Spleen (tissue), 7 donors: ENCODE results near the gene DUSP8.

ENCODE experiments used
- POLR2A ChIP-seq, 3 donors: fragments of 450-650 bp; IDR thresholded peaks; one replicate each; pipeline ENCODE4 v1.5.1; 2017; ENCODE audit warnings: antibody characterized with exemption in 3 of 3, mild to moderate bottlenecking in 1 of 3
- POLR2AphosphoS5 ChIP-seq, 3 donors: sonication (generic); formaldehyde crosslinking; IDR thresholded peaks; one replicate each; pipeline ENCODE4 v1.5.1; 2017; ENCODE audit warnings: antibody characterized with exemption in 3 of 3
- TF ChIP-seq, protein P1 (sequence below), 11 experiments: fragments of 200-600 bp in 7 of 11; fragments of 450-650 bp in 4 of 11; sonication (generic) in 4 of 11; IDR thresholded peaks in 8 of 11; conservative IDR thresholded peaks in 3 of 11; 1 replicate in 7 of 11; 2 replicates in 4 of 11; pipeline versions ENCODE4 v1.4.0 to v1.8.0; 2016 to 2021; ENCODE audit warnings: antibody characterized with exemption in 11 of 11, inconsistent platforms in 4 of 11, mild to moderate bottlenecking in 1 of 11
- donor health status: DM: no; HTN: no; CAD: no; lungs with moderate emphysema.
- donor health status: DM: no; HTN: no; CAD: no.
- donor health status: DM: no; HTN: no; CAD: no.

DNA sequence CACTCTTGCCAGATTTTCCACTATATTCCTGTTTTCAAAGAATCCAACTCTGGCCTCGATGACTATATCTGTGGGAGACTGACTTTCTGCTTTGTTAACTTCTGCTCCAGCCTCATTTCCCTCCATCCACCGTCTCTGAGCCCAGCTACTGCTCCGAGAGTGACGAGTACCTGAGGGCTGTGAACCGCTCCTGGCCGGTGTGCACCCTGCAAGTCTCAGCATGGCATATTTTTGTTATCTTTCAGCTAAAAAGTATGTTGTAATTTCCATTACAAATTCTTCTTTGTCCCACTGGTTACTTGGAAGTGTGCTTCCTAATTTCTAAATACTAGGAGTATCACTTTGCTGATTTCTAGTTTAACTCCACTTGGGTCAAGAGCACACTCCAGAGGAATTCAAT lies 49.0 kb downstream of the DUSP8 start:
- no peak for TF ChIP-seq POLR2AphosphoS5 (IDR thresholded peaks at IDR 0.05)
- TF ChIP-seq, protein P1, sequence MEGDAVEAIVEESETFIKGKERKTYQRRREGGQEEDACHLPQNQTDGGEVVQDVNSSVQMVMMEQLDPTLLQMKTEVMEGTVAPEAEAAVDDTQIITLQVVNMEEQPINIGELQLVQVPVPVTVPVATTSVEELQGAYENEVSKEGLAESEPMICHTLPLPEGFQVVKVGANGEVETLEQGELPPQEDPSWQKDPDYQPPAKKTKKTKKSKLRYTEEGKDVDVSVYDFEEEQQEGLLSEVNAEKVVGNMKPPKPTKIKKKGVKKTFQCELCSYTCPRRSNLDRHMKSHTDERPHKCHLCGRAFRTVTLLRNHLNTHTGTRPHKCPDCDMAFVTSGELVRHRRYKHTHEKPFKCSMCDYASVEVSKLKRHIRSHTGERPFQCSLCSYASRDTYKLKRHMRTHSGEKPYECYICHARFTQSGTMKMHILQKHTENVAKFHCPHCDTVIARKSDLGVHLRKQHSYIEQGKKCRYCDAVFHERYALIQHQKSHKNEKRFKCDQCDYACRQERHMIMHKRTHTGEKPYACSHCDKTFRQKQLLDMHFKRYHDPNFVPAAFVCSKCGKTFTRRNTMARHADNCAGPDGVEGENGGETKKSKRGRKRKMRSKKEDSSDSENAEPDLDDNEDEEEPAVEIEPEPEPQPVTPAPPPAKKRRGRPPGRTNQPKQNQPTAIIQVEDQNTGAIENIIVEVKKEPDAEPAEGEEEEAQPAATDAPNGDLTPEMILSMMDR (IDR thresholded peaks at IDR 0.05 in 8 of 11, conservative IDR thresholded peaks at IDR 0.05 in 3 of 11), result no peak
- no peak for TF ChIP-seq POLR2A (IDR thresholded peaks at IDR 0.05)
